Measurements from ENCODE around the gene CCDC15.
A peak's percentile ranks its signal among the peaks of the same experiment; 100 is the strongest.
"Not testable (repeated sequence)": the region's sequence is repeated elsewhere in the genome, so short reads cannot be mapped to it uniquely, and the experiment has no call there.

The CCDC15 gene

GRCh38 chr11:124942466-124943253 is 11.3 kb upstream of the CCDC15 start:
- no peak for DNase-seq

GRCh38 chr11:124943254-124943616 is 10.8 kb upstream of the CCDC15 start:
- peak in 1 of 2 experiments; percentile 22 for DNase-seq

GRCh38 chr11:124943741-124944140 is 10.3 kb upstream of the CCDC15 start:
- no peak for DNase-seq

- no peak for DNase-seq
These were observed 9.4 kb upstream of the CCDC15 start for GRCh38 chr11:124944565-124944964.

GRCh38 chr11:124945826-124946225 is 8.2 kb upstream of the CCDC15 start:
- DNase-seq: no peak

GRCh38 chr11:124946735-124947141 is 7.3 kb upstream of the CCDC15 start:
- no peak for DNase-seq

GRCh38 chr11:124950601-124951330 is 3.2 kb upstream of the CCDC15 start:
- DNase-seq: no peak

GRCh38 chr11:124951341-124951740 is 2.7 kb upstream of the CCDC15 start:
- no peak for DNase-seq

GRCh38 chr11:124954590-124954955 is 571 bp downstream of the CCDC15 start:
- DNase-seq: no peak

- no peak for DNase-seq
These were observed 1.0 kb downstream of the CCDC15 start for GRCh38 chr11:124955035-124955434.

- peak; percentile 46 to 65 for DNase-seq
These were observed 8.1 kb downstream of the CCDC15 start for GRCh38 chr11:124961972-124962609.

GRCh38 chr11:124968197-124968596 is 14.2 kb downstream of the CCDC15 start:
- not testable (repeated sequence) for DNase-seq

- peak in 1 of 2 experiments; percentile 34 for DNase-seq
These were observed 16.9 kb downstream of the CCDC15 start for GRCh38 chr11:124970925-124971324.

GRCh38 chr11:124971810-124972209 is 17.8 kb downstream of the CCDC15 start:
- no peak for DNase-seq

- no peak for DNase-seq
These were observed 22.5 kb downstream of the CCDC15 start for GRCh38 chr11:124976531-124976930.

GRCh38 chr11:124977006-124977405 is 23.0 kb downstream of the CCDC15 start:
- no peak for DNase-seq

- no peak for DNase-seq
These were observed 24.3 kb downstream of the CCDC15 start for GRCh38 chr11:124978316-124978715.

- DNase-seq: no peak
These were observed 28.0 kb downstream of the CCDC15 start for GRCh38 chr11:124982043-124982442.

GRCh38 chr11:124983674-124984511 is 29.9 kb downstream of the CCDC15 start:
- DNase-seq: no peak

GRCh38 chr11:124984512-124984854 is 30.5 kb downstream of the CCDC15 start:
- no peak for DNase-seq

- DNase-seq: peak in 1 of 2 experiments; percentile 56
These were observed 33.1 kb downstream of the CCDC15 start for GRCh38 chr11:124987096-124987495.

- DNase-seq: no peak
These were observed 34.1 kb downstream of the CCDC15 start for GRCh38 chr11:124988063-124988462.

Measured in NCI-H524 (cell line).